Mammary epithelial cell (primary cell): ENCODE results near the gene NTM.

Experiments used
- EZH2 ChIP-seq: IDR thresholded peaks from 2 replicates; pipeline ENCODE4 v1.6.1; 2012; ENCODE audit warnings: low read length, inconsistent platforms, borderline replicate concordance
- TF ChIP-seq, protein P1 (sequence below), 2 donors: IDR thresholded peaks in 1 of 2; conservative IDR thresholded peaks in 1 of 2; 2 replicates each; pipeline ENCODE4 v1.5.1; 2011 to 2012; ENCODE audit warnings: inconsistent platforms in 2 of 2, low read length in 2 of 2, mild to moderate bottlenecking in 2 of 2, control low read depth in 1 of 2, low read depth in 1 of 2; ENCODE audit not compliant: insufficient read depth in 1 of 2; ENCODE audit errors: extremely low read depth in 1 of 2

DNA sequence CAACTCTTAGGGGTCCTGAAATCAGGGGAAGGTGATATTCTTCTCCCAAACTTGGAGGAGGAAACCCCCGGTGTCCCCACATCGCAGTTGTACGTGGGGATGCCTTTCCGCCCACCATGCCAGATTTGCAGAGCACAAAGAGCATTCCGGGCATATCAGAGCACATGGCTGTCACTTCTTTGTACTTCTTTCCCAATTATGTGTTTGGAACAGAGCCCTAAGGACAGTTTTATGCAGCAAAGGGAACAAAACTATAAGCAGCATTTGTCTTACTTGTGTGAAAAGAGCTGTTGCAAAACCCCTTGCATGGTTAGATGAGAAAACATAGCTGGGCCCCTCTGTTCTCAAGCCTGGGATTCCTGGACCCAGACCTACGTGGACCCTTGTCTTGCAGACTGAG is 41.2 kb downstream of the NTM start:
- TF ChIP-seq, protein P1, sequence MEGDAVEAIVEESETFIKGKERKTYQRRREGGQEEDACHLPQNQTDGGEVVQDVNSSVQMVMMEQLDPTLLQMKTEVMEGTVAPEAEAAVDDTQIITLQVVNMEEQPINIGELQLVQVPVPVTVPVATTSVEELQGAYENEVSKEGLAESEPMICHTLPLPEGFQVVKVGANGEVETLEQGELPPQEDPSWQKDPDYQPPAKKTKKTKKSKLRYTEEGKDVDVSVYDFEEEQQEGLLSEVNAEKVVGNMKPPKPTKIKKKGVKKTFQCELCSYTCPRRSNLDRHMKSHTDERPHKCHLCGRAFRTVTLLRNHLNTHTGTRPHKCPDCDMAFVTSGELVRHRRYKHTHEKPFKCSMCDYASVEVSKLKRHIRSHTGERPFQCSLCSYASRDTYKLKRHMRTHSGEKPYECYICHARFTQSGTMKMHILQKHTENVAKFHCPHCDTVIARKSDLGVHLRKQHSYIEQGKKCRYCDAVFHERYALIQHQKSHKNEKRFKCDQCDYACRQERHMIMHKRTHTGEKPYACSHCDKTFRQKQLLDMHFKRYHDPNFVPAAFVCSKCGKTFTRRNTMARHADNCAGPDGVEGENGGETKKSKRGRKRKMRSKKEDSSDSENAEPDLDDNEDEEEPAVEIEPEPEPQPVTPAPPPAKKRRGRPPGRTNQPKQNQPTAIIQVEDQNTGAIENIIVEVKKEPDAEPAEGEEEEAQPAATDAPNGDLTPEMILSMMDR (conservative IDR thresholded peaks at IDR 0.05 in 1 of 2, IDR thresholded peaks at IDR 0.05 in 1 of 2; ENCODE audit: extremely low read depth in 1 of 2, insufficient read depth in 1 of 2, low read depth in 1 of 2, low read length in 2 of 2): no peak
- no peak for TF ChIP-seq EZH2
